Large intestine (tissue), 3 donors: ENCODE data around the gene NRN1L. TPM values are rescaled to one million over a fixed set of nuclear protein-coding genes. Genes with fewer than 3 reads are reported as not detected.
"Not testable (repeated sequence)": the region's sequence is repeated elsewhere in the genome, so short reads cannot be mapped to it uniquely, and the experiment has no call there.

Experiments
- DNase-seq, 2 donors: peaks; one replicate each; pipeline versions ENCODE4 v3.0.0 to v3.0.0-alpha.2; 2013
- H3K27ac ChIP-seq: one replicate; pipeline ENCODE4 v1.5.1; 2013; ENCODE audit warnings: low read length
- H3K27me3 ChIP-seq: 2 replicates; pipeline ENCODE4 v1.6.1; 2013; ENCODE audit warnings: low read length; ENCODE audit not compliant: control insufficient read depth, insufficient read depth
- H3K36me3 ChIP-seq: 2 replicates; pipeline ENCODE4 v1.6.1; 2013; ENCODE audit warnings: low read length; ENCODE audit not compliant: control insufficient read depth, insufficient read depth
- H3K4me1 ChIP-seq: one replicate; pipeline ENCODE4 v1.6.1; 2013; ENCODE audit warnings: low read length; ENCODE audit not compliant: control insufficient read depth, insufficient read depth
- H3K4me3 ChIP-seq: one replicate; pipeline ENCODE4 v1.5.1; 2013; ENCODE audit warnings: low read length
- H3K9me3 ChIP-seq: one replicate; pipeline ENCODE4 v1.6.1; 2013; ENCODE audit warnings: mild to moderate bottlenecking, low read depth, low read length, moderate library complexity; ENCODE audit not compliant: control insufficient read depth
- WGBS: methylation state at CpG from one replicate; pipeline ENCODE4 v1.1.5; 2013; ENCODE audit warnings: low lambda C conversion rate; ENCODE audit not compliant: insufficient coverage; 5-methylcytosine and 5-hydroxymethylcytosine counted together
- polyA plus RNA-seq: library from polyadenylated mRNA; unstranded; fragments of 120-200 nt; gene quantifications from one replicate; pipeline ENCODE4 v1.2.1, GENCODE V29; 2013

Gene NRN1L
- polyA plus RNA-seq, 1 donor, result 1.6 TPM

DNA sequence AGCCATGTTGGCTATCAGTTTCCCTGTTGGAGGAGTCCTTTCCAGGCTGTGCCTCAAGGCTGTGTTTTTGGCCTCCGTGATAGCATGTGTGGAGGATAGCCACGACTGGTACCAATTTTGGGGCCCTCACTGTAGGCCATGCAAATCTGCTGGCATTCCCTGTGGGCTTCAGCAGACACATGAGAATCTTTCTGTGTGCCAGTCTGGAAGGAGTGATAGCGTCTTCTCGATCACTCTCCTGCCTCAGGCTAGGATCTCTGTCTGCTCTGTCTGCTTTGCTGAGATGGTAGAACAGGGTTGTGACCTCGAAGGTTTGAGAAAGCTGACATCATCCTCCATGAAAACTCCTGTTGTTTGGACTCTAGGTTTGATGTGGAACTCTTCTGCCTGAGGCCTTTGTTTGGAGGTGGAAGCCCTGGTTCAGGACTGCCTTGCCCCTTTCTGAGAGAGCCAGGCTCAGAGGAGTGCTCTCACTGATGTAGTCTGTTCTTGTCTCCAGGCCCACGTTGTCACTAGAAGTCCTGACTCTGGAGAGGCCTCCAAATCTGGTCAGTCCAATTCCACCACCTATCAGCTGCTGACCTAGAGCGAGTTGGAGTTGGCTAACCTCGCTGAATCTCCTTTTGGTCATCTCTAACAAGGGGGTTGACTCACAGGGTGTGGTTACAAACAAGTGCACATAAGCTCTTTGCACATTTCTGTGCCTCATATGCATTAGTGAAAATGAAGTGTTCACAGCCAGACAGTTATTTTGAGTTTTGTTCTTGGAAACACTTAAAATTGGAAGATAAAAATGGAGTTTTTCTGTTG lies 23.9 kb upstream of the NRN1L start:
- Histone ChIP-seq H3K27ac (no peak overlapping the region), H3K4me3 (no peak overlapping the region), H3K9me3 (no peaks in the 10 kb centered on the region), H3K27me3 (no peaks in the 10 kb centered on the region), H3K36me3 (peaks cover 44% of the 10 kb centered on the region), H3K4me1 (peaks cover 28% of the 10 kb centered on the region)
- WGBS, result no CpG with 5 or more reads among the region's 8 CpGs
- DNase-seq, result no peak

DNA sequence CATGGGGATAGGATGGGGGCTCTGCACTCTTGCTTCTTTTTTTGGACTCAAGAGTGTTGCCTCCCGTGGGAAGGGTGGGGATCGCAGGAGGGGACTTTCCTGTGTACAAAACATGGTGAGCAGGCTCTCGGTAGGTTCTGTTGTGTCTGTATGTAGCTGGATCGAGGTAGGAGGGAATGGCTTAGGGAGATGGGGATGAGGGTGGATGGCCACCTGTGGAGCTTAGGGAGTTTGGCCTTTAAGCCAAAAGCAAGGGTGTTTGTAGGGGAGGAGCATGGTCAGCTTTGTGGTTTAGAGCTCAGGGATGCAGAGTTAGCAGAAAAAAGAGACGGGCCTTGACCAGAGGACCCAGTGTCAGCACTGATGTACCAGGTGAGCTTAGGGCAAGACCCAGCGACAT lies 22.8 kb upstream of the NRN1L start:
- no peak overlapping the region for H3K27ac ChIP-seq
- H3K4me3 ChIP-seq, result no peak overlapping the region
- 60% methylated on average over 1 of the region's 6 CpGs for WGBS
- H3K36me3 ChIP-seq, result peaks cover 53% of the 10 kb centered on the region
- no peaks in the 10 kb centered on the region for H3K27me3 ChIP-seq
- H3K9me3 ChIP-seq, result no peaks in the 10 kb centered on the region
- DNase-seq, result no peak
- peaks cover 21% of the 10 kb centered on the region for H3K4me1 ChIP-seq

GRCh38 chr16:67862623-67863583 lies 21.8 kb upstream of the NRN1L start:
- H3K9me3 ChIP-seq, result no peaks in the 10 kb centered on the region
- peaks cover 63% of the 10 kb centered on the region for H3K36me3 ChIP-seq
- H3K4me1 ChIP-seq, result peaks cover 12% of the 10 kb centered on the region
- H3K27ac ChIP-seq, result no peak overlapping the region
- no peak overlapping the region for H3K4me3 ChIP-seq
- no CpG with 5 or more reads among the region's 11 CpGs for WGBS
- DNase-seq, result no peak
- H3K27me3 ChIP-seq, result no peaks in the 10 kb centered on the region

DNA sequence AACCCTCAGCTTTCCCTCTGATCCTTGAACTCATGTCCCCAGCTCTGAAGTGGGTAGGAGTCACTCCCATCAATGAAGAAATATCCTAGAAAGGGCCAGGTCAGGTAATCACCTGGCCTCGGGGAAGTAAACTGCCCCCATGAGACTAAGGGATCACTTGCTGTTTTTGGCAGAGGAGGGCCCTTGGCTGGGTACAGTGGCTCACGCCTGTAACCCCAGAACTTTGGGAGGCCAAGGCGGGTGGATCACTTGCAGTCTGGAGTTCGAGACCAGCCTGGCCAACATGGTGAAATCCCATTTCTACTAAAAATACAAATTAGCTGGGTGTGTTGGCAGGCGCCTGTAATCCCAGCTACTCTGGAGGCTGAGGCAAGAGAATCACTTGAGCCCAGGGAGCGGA lies 20.6 kb upstream of the NRN1L start:
- not testable (repeated sequence) for DNase-seq, H3K27ac ChIP-seq, H3K27me3 ChIP-seq, H3K9me3 ChIP-seq, H3K4me1 ChIP-seq, H3K4me3 ChIP-seq
- peaks cover 74% of the 10 kb centered on the region for H3K36me3 ChIP-seq
- no CpG with 5 or more reads among the region's 6 CpGs for WGBS

DNA sequence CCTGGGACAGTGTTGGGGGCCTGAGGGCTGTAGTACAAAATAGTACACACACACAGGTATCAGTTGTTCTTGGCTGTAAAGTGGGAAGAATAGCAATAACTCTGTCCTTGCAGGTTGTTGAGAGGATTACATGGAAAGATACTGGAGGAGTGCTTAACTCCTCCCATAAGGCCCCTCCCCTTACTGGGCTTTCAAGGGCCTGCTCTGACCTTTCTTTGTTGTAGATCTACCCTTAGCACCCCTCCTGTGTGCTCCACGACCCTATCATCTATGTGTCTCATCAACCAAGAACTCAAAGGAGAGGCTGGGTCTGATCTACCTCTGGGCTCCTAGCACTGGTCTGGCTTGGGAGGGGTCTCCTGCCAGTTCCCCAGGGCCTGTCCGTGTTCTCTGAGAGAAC lies 20.1 kb upstream of the NRN1L start:
- Histone ChIP-seq H3K36me3 (peaks cover 74% of the 10 kb centered on the region), H3K9me3 (no peaks in the 10 kb centered on the region), H3K4me1 (no peaks in the 10 kb centered on the region), H3K27me3 (no peaks in the 10 kb centered on the region), H3K27ac (no peak overlapping the region), H3K4me3 (no peak overlapping the region)
- DNase-seq, result no peak
- WGBS, result no CpG with 5 or more reads among the region's 2 CpGs

GRCh38 chr16:67865318-67865717 lies 19.4 kb upstream of the NRN1L start:
- H3K4me3 ChIP-seq, result no peak overlapping the region

DNA sequence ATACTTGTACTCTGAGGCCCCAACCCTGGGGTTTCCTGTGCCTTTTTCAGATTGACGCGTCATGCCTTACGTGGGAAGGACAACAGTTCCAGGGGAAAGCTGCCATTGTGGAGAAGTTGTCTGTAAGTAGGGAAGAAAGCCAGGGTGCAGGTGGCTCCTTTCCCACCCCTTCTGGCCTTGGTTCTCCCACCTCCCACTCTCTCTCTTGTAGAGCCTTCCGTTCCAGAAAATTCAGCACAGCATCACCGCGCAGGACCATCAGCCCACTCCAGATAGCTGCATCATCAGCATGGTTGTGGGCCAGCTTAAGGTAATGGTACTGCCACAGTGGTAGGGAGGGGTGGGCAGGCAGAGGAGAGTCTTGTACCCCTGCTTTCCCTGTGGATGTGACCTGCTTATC lies 16.4 kb upstream of the NRN1L start:
- Histone ChIP-seq H3K36me3 (peaks cover 69% of the 10 kb centered on the region), H3K4me3 (no peak overlapping the region), H3K27ac (no peak overlapping the region), H3K27me3 (no peaks in the 10 kb centered on the region), H3K4me1 (no peaks in the 10 kb centered on the region), H3K9me3 (no peaks in the 10 kb centered on the region)
- no peak for DNase-seq
- WGBS, result no CpG with 5 or more reads among the region's 6 CpGs

More at GRCh38 chr16:67865318-67865717, 19.4 kb upstream of the NRN1L start:
- no peaks in the 10 kb centered on the region for H3K9me3 ChIP-seq
- no peaks in the 10 kb centered on the region for H3K27me3 ChIP-seq
- no peak for DNase-seq
- H3K4me1 ChIP-seq, result no peaks in the 10 kb centered on the region
- no peak overlapping the region for H3K27ac ChIP-seq
- H3K36me3 ChIP-seq, result peaks cover 79% of the 10 kb centered on the region
- WGBS, result no CpG with 5 or more reads among the region's 2 CpGs

- Histone ChIP-seq H3K4me1 (peaks cover 7% of the 10 kb centered on the region), H3K4me3 (no peak overlapping the region), H3K27ac (no peak overlapping the region), H3K36me3 (peaks cover 60% of the 10 kb centered on the region), H3K27me3 (no peaks in the 10 kb centered on the region), H3K9me3 (no peaks in the 10 kb centered on the region)
- WGBS, result no CpG with 5 or more reads among the region's 7 CpGs
- DNase-seq, result no peak
Observed at GRCh38 chr16:67869653-67870052, 15.0 kb upstream of the NRN1L start.

DNA sequence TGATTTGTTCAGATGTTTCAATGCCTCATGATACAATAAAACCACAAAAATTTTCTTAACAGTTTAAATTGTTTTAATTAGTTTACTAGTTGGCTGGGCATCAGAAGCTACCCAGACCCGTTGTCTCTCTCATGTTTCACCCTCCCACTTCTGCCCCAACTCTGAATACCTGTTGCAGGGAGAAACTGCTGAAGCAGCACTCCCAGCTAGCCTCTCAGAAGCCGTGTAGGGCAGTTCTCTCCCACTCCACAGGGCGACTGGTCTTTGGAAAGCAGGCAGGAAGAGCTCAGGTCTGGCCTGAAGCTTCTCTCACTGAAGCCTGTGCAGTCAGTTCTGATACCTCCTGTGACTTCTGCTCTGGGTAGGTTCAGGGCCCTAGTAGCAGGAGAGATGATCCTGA lies 13.4 kb upstream of the NRN1L start:
- Histone ChIP-seq H3K4me1 (peaks cover 8% of the 10 kb centered on the region), H3K27ac (no peak overlapping the region), H3K27me3 (no peaks in the 10 kb centered on the region), H3K4me3 (no peak overlapping the region), H3K9me3 (no peaks in the 10 kb centered on the region), H3K36me3 (peaks cover 53% of the 10 kb centered on the region)
- DNase-seq, result no peak
- no CpG with 5 or more reads among the region's 3 CpGs for WGBS

DNA sequence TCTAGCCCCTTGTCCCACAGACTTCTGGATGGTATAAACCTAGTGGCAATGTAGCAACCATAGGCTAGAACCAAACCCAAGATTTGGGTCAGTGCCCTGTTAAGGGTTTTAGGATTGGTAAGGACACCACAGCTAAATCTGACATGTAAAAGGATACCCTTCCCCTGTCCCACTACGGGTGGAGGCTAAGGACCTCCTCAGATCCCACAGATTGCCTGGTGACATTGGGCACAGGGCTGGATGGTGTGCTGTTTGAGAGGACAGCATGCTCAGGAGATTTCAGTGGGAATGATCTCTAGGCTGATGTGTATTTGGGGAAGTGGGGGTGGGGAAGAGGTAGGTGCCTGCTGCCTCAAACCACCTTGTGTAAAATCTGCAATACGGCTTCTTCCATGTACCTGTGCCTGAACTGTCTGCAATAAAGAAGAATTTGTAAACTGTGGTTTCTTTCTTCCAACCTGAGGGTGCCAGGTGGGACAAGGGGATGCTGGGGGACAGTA lies 12.5 kb upstream of the NRN1L start:
- DNase-seq, result peak in 1 of 2 donors; percentile 29
- no CpG with 5 or more reads among the region's 2 CpGs for WGBS
- Histone ChIP-seq H3K27me3 (no peaks in the 10 kb centered on the region), H3K4me3 (peak overlapping the region; percentile 83), H3K9me3 (no peaks in the 10 kb centered on the region), H3K36me3 (peaks cover 54% of the 10 kb centered on the region), H3K27ac (peak overlapping the region; percentile 8), H3K4me1 (peaks cover 8% of the 10 kb centered on the region)
